GM18498 (cell line): ENCODE data around the gene ALK.

Source experiments
- ATAC-seq: cut with Tn5 transposase; IDR thresholded peaks from one replicate; pipeline ENCODE4 v1.9.1; 2021; ENCODE audit warnings: mild to moderate bottlenecking, moderate library complexity; ENCODE audit not compliant: unreplicated experiment

ALK gene

DNA sequence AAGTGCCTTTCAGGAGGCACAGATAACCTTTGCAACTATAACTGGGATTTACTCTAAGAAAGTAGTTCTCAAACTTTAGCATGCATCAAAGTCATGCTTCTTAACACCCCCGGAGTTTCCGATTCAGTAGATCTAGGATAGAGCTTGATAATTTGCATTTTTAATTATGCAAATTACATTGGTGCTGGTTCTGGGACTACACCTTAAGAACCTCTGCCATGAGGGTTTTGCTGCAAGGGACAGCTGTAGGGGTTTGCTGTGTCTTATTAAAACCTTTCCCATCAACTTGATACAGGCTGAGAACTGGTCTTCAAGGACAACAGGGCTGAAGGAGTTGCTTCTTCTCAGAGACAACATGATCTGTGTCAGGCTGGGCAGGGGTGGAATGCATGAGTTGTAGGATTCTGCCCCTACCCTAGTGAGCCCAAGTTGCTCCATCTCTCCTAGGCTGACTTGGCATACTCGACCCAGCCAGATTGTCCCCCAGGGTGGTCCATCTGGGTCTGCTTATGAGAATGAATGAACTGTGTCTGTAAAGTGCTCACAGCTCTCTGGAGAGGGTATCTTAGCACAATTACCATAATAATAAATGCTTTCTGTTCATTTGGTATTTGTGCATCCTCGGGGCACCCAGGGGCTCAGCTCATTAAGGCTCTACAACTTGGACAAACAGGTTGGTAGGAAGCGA is 573.5 kb downstream of the ALK start:
- ATAC-seq: no peak

DNA sequence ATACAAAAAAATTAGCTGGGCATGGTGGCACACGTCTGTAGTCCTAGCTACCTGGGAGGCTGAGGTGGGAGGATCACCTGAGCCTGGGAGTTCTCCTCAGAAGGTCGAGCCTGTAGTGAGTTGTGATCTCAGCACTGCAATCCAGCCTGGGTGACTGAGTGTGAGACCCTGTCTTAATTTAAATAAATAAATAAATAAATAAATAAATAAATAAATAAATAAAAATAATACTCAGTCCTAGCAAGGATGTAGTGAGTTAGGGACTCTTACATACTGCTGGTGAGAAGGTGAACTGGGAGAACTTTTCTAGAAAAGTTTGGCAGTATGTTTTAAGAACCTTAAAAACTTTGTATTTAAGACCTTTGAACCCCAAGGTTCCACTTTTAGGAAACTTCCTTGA is 576.1 kb downstream of the ALK start:
- no peak for ATAC-seq

DNA sequence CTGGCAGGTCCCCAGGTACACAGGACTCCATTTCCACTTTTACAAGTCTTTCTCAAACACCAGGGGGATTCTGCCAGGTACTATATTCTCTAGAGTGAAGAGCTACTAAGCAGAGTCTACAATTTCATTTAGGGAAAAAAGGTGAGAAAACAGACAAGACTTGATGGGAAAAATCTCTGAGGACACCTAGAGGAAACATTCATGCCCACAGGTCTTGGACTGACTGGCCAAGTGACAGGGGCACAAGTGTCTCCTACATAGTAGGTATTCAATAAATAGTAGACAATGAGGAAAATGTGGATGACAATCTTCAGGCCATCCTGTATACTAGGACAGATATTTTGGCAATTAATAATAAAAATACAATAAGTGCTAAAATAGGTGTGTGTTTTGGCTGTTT is 577.6 kb downstream of the ALK start:
- no peak for ATAC-seq

DNA sequence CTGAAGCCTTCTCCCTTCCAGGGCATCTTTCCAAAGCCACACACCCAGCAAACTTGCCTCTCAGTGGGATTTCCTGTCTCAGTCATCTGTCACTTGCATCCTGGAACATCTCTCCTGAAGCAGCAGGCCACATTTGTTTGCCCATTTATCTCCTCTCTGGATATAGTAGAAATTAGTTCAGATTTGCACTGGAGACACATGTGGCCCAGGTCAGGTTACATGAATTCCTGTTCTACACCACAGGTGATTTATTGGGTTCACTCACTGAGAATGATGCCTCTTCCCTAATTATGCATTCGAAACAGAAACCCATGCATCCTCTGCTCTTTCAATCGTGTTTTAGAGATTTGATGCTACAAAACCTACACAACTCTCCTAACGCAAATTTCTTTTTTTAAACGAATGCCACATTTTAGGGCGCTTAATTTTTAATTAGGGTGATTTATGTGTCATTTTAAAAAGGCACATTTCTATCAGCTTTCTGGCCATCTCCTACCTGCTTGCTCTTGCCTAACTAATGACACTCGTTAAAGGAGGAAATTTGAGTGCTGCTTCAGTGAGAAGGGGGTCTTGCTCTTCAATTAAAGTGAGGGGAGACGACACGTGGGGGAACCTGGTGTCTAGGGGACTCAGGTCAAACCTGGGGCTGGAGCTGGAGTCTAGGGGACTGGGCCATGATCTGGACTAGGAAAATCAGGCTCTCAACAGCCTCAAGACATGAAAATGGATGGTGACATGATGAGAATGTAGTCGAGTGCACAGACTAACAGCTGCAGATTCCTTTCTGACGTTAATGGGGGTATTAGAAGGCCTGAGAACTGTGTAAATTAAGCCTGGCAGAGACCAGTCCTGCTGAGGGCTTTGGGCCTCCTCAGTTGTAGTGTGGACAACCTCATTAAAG is 584.8 kb downstream of the ALK start:
- ATAC-seq: no peak

DNA sequence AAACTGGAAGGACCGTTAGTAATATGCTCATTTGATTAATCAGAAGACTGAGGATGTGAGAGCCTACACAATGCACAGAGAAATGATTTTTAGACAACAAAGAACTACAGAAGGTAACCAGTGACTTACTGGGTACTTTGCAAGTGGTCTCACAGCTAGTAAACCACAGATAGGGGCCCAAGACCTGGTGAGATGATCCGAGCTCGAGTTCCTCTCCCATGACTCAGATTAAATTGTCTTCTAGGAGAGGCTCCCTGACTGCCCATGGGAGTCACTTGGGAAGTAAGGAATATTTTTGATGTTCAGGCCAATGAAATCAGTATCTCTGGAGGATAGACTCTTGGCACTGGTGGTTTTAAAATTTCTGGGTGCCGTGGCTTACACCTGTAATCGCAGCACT is 586.0 kb downstream of the ALK start:
- ATAC-seq: no peak

DNA sequence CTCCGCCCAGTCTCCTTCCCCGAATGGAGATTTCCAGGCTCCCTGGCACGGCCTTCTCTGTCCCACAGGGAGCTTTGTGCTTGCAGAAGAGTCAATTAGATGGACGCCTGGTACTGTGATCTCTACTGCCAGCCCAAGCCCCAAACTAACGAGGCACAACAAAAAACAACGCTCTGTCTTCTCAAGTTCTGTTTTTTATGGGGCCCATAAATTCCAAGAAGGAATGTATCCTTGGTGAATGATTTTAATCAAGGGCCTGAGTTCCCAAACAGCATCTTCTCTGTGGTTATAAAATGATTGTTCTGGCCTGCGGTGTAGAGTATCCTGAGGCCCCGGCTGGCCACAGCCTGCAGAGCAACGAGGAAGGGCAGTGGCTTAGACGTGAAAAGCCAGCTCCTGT is 586.7 kb downstream of the ALK start:
- no peak for ATAC-seq

DNA sequence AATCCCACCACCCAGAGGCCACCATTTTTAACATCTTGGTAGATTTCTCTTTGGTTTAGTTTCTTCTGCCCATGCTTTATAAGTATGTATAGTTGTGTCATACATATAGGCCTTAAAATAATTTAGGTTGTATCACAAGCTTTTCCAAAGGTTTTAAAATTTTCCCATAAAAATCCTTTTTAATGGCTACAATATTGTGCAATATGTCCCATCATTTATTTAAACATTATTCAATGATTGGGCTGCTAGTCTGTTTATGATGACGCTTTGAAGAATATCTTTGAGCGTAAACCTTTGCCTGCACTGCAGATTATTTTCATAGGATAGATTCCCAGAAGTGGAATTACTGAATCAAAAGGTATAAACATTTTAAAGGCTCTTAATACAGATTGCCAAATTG is 588.8 kb downstream of the ALK start:
- ATAC-seq: no peak

DNA sequence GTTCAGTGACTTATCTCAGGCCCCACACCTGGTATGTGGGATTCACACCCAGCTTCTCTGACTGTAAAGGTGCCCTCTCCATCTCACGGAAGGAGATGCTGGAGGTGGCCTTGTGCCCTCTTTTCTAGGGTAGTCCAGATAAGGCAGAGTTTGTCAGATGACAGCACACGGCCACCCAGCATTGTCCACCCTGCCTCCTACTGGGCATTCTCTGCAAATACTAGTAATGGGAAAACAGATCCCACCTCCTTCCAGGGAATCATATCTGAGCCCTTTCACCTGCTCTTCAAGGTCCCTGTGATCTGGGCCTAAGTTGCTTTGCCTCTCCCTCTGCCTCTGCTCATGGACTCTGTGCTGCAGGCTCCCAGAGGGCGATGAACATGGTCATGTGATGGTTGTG is 591.5 kb downstream of the ALK start:
- ATAC-seq: no peak

DNA sequence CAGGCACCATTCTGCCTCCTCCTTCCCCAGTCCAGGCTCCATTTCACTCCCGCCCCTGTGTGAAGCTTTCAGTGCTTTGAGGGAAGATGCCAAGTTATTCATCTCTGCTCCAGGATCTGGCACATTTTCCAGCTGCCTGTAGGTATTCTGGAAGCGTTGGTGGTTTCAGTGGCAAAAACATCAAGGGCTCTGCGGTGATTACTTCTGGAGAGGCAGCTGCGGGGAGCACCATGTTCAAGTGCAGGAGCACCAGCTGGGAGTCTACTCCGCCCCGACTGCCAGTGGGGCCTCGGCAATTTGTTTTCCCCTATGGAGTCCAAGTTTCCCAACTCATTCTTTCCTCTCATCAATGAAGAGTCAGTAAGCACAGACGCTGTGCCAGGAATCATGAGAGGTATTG is 594.5 kb downstream of the ALK start:
- no peak for ATAC-seq

DNA sequence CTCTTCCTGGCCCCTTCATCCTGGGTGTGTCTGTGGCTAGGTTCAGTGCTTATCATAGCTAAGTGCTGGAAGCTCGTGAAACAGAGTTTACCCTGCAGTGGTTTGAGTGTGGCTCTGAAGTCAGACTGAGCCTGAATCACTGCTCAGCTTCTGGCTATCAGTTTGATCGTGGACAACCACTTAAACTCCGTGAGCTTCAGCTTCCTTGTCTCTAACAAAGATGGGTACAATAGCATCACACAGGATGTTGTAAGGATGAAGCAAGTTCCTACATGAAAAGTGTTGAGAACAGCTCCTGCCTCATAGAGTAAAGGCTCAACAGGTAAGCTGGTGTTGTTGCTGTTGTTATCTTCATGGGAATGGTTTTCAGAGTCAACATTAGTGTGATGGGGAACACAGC is 595.8 kb downstream of the ALK start:
- no peak for ATAC-seq

DNA sequence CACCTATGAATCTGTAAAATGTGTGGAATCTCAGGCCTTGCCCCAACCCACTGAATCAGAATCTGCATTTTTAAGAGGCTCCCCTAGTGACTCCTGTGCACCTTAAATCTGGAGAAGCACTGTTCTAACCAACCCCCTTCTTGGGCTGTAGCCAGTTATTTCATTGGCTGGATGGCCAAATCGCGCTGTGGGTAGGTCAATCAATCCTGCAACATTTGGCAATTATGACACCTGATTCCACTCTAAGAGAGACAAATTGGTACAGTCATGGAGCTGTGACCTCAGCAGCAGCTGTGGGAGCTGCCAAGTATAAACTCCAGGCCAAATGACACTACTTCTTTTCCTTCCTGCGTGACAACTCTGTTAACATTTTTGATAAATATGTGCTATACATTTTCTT is 597.4 kb downstream of the ALK start:
- ATAC-seq: no peak

DNA sequence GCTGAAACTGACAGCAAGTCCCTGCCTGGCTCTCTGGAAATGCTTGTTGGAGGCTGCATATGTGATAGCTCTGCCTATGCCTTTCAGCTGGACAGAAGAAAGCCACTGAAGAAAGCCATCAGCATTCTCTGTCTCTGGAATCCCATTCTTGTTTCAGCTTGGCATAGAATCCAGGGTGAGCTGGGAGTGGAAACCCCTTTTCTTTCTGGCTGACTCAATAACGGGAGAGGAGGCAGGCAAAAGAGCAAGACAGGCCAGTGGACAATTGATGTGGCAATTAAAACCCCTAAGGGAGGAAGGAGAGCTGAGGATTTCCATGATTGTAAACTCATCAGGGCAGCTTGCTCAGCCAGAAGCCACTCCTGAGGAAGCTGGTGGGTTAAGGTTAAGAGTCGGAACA is 598.1 kb downstream of the ALK start:
- no peak for ATAC-seq

DNA sequence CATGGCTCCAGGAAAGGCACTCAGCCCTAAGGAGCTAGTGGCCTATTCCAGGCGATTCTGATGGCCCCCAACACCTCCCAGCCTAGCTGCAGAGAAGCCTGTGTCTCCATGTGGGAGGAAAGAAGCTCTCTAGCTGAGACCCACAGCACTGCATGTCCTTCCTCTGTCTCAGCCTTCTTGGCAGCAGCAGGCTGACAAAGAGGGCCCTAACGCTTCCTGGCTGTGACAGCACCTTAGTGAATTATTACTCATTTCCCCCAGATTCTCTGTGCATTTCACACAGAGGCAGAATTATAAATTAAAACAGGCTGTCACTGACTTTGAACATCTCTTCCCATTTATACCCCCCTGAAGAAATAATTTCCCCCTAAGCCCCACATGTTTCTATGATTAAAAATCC is 599.4 kb downstream of the ALK start:
- ATAC-seq: no peak

DNA sequence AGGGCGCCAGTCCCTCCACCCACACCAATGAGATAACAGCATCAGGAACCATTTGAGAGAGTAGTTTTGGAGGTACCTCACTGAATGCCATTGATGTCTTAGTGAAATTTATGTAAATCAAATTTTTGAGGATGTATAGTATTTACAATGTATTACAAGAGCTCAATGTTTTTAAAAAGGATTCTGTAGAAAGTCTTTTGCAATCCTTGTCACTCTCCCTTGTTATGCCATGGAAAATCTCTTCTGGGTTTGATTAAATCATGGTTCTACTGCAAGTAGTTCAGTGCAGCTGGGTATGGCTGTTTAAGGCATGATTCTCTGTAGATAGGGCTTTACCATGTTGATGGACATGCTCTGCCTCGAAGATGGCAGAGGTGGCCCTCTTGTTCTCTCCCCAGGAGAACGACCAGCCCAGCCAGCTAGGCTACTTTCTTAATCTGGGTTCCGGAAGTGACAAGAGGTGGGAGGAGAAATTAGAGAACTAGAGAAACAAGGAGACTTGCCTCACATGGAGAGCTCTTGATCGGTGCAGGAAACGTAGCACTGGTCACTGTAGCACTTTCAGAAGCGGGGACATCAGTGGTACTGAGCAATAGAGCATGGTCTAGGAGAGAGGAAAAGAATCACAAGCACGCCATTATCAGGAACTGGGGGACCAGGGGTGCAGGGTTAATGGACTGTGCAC is 603.4 kb downstream of the ALK start:
- no peak for ATAC-seq

DNA sequence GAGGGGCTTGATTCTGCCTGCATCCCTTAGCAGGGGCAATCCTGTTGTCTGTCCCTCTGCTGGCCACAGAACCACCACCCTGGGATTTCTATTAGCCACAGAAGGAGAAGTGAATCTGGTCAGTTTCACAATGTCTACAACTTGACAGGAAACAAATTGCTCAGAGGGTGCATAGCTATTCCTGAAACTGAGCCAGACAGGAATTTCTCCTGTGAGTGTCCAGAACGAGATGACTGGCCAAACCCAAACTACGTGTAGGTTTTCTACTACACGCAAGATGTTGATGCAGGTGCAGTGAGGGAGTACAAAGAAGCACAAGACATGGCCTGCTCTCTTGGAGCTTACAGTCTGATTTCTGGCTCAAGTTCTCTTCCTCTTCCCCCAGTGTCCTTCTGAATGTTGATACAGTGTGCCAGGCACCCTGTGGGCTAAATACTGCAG is 604.3 kb downstream of the ALK start:
- ATAC-seq: peak; percentile 37

DNA sequence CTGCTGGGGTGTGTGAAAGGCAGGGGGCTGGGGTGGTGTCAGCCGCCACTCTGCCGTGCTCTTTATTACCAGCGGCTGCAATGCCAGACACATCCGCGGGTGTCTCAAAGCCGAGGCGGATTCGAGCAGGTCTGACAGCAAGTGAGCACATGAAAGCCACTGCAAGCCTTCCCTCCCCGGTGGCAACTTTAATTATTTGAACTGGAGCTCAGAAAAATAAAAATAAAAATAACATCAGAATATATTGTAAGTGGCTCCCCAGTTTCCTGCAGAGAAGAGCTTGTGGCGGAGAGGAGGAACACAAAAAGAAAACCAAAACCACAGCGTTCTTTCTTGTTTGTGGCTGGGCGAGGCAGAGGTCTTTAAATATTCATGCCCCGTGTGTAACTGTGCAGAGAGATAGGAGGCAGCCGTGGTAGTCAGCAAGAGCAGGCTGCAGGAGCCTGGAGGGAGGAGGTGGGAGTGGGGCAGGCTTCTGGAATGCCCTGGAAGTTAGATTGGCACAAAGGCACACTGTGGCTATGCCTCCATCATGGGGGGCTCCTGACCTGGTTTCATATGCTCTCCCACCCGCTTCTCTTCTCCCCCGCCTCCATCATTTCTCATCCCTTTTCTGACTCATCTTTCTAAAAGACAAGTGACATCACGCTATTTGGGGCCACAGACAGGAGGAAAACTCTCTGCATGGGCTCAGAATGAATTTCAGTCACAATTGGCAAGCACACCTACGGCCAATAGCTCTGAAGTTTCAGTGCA is 606.4 kb downstream of the ALK start:
- peak; percentile 81 for ATAC-seq

DNA sequence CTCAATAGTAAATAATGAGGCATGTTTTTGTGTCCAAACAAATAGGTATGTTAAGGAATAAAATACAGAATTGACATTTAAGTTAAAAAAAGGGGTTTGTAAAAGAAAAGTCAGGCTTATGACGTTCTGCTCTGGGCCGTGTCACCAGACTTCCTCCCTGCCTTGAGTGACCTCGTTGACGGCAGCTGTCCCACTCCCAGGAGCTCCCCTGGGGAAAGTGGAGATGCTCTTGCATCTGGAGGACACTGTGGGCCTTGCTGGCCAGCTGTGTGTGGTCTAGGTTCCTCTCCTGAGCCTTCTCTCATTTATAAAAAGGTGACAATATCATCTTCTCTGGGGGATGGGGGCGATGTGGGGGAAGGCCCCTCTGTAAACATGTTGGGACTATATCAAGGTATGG is 609.9 kb downstream of the ALK start:
- no peak for ATAC-seq

DNA sequence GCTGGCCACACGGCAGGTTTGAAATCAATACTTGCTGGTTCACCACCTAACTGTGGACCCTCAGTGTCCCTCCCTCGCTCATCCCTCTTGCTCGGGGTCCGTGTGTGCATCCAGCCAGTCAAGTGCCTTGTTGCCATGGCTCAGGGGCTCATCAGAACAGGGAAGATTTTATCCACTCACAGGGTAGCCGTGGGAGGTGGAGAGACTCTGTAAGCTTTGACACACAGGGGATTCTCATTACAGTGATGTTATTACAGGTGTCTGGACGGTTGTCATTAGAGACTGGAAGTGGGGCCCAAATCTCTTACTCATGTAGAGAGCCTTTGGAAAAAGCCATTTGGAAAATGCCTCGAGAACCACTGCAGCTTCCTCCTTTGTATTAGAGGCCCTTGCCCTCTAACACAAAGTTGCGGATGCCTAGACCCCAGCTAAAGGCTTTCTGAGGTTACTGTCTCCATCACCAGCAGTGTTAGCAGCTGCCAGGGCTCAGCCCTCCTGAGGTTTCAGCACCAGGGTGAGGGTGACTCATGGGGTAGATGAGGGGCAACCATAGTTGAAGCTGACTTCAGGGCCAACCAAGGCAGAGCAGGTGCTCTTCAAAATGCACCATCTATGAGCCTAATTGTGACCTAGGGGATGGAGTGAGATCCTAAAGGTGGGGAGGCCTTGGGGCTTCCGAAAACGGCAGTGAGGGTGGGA is 610.6 kb downstream of the ALK start:
- ATAC-seq: no peak

DNA sequence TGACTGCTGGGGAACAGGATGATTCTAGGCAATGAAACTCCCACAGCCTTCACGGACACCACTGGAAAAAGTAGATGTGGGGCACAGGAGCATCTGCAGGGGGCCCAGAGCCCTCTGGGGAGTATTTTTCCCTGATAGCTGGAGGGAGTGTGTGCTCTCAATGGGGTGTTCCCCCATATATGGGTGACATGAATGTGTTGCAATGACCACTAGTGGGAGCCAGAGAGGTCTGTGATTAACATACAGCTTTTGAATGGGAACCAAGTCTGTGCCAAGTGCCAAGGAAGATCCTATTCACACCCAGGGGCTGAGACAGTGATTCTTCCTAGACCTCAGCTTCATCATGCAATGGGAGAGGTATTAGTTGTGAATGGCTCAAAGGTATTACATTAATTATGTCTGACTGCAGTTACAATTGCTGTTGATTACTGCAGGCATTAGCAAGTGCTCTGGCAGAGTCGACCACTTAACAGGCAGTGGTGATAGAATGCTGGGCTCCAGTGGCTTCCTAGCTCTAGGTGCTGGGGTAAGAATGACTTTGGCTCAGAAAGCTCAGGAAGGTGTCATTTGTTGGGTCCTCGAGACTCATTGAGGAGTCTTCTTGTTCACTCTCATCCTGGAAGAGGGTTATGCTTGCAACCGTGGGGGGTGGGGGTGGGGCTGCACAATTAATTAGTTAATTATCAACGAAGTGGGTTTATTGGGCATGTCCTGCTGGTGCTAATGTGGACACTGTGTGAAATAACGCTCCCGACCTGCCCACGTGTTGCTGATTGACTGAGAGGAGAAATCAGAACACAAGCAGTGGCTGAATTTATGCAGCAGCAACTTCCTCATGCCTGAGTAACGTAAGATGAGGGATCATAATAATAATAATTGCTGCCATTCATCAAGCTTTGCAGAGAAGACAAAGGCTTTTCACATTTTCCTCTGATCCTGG is 612.0 kb downstream of the ALK start:
- ATAC-seq: peak; percentile 71
